Stimulated activated CD8-positive, alpha-beta memory T cell treated with anti-CD3 and anti-CD28 coated beads, Interleukin-7, amount 100 ng/mL, for 4 hours (primary cell): ENCODE measurements around the gene MRPS6.

Experiments
- DNase-seq, 2 donors: peaks; one replicate each; pipeline ENCODE4 v3.0.0-alpha.2; 2020; ENCODE audit warnings: low read depth in 2 of 2

Gene MRPS6

GRCh38 chr21:34073032-34073748 lies at the start of gene MRPS6, which contains the start of gene SLC5A3:
Gene MRPS6, plus strand, starts transcription at chr21:34073578. Its CDS starts 123 bp downstream, at chr21:34073701.
Gene SLC5A3, plus strand, starts transcription at chr21:34073578. Its CDS starts 21,621 bp downstream, at chr21:34095199.
- DNase-seq, result peak; percentile 50 to 75

GRCh38 chr21:34023691-34024373 lies 49.5 kb upstream of the MRPS6 start:
- no peak for DNase-seq

- DNase-seq, result no peak
These were observed 49.0 kb upstream of the MRPS6 start for GRCh38 chr21:34024374-34024693.

GRCh38 chr21:34027721-34028461 lies 45.5 kb upstream of the MRPS6 start:
- no peak for DNase-seq

- DNase-seq, result peak; percentile 33 to 47
These were observed 43.4 kb upstream of the MRPS6 start for GRCh38 chr21:34029743-34030528.

- DNase-seq, result no peak
These were observed 41.5 kb upstream of the MRPS6 start for GRCh38 chr21:34031835-34032370.

- DNase-seq, result no peak
These were observed 38.9 kb upstream of the MRPS6 start for GRCh38 chr21:34034369-34035014.

- no peak for DNase-seq
These were observed 37.6 kb upstream of the MRPS6 start for GRCh38 chr21:34035619-34036354.

GRCh38 chr21:34037009-34037795 lies 36.2 kb upstream of the MRPS6 start:
- no peak for DNase-seq

- DNase-seq, result no peak
These were observed 33.5 kb upstream of the MRPS6 start for GRCh38 chr21:34039678-34040382.

GRCh38 chr21:34042735-34043134 lies 30.6 kb upstream of the MRPS6 start:
- no peak for DNase-seq

- no peak for DNase-seq
These were observed 30.0 kb upstream of the MRPS6 start for GRCh38 chr21:34043333-34043732.

GRCh38 chr21:34046917-34047316 lies 26.5 kb upstream of the MRPS6 start:
- no peak for DNase-seq

- DNase-seq, result no peak
These were observed 25.5 kb upstream of the MRPS6 start for GRCh38 chr21:34047835-34048234.

- DNase-seq, result no peak
These were observed 21.2 kb upstream of the MRPS6 start for GRCh38 chr21:34052171-34052570.

- no peak for DNase-seq
These were observed 19.1 kb upstream of the MRPS6 start for GRCh38 chr21:34054259-34054658.

- DNase-seq, result no peak
These were observed 17.8 kb upstream of the MRPS6 start for GRCh38 chr21:34055615-34056014.

- no peak for DNase-seq
These were observed 11.4 kb upstream of the MRPS6 start for GRCh38 chr21:34061983-34062382.

- DNase-seq, result no peak
These were observed 8.4 kb upstream of the MRPS6 start for GRCh38 chr21:34065027-34065426.
